HepG2 (cell line): ENCODE data around the gene DLG2. TPM values are rescaled to one million over a fixed set of nuclear protein-coding genes. Genes with fewer than 3 reads are reported as not detected.
A peak's percentile ranks its signal among the peaks of the same experiment; 100 is the strongest.

Source experiments
- ATAC-seq: fragments of 200-7000 bp; cut with Tn5 transposase; 3 replicates; pipeline ENCODE4 v1.9.1; 2020; ENCODE audit warnings: mild to moderate bottlenecking, moderate library complexity
- BruUV-seq: library from RNA; stranded (reverse); fragments of 400-500 nt; replicated peaks from 2 replicates; lab custom pipeline; 2021; lab: Mats Ljungman, UMichigan
- CTCF ChIA-PET: fragments of 300-600 bp; formaldehyde crosslinking; extraction: SDS; loops from one replicate; lab custom pipeline; 2021; ENCODE audit warnings: low total read pairs, inconsistent platforms, low intra/inter-chr PET ratio; lab: Yijun Ruan, JAX
- POLR2A ChIA-PET: fragments of 350-600 bp; sonication (Branson Sonifier 250); formaldehyde crosslinking; loops from one replicate; lab custom pipeline; 2020; ENCODE audit warnings: antibody characterized with exemption, inconsistent platforms; lab: Yijun Ruan, JAX
- DNase-seq: peaks from one replicate; pipeline ENCODE4 v3.0.0-alpha.2; 2015; ENCODE audit warnings: low spot score
- FAIRE-seq: peaks from 3 replicates; lab custom pipeline; 2011; peaks lifted over from hg19 to GRCh38; lab: Jason Lieb, UNC
- H2AFZ ChIP-seq: one replicate; pipeline ENCODE4 v1.6.1; 2011; ENCODE audit warnings: low read length, inconsistent platforms
- H3K27ac ChIP-seq: fragments of 300-600 bp; 3 replicates; pipeline ENCODE4 v1.8.0; 2011; ENCODE audit warnings: mixed run types, mild to moderate bottlenecking, mixed read lengths, low read length, inconsistent platforms; ENCODE audit not compliant: insufficient read depth; ENCODE audit errors: extremely low read length
- H3K27me3 ChIP-seq, 2 experiments: fragments of 200-600 bp in 1 of 2; 2 replicates in 1 of 2; 3 replicates in 1 of 2; pipeline versions ENCODE4 v1.6.0 to v1.8.0; 2011; ENCODE audit warnings: low read length in 2 of 2, mild to moderate bottlenecking in 2 of 2, moderate library complexity in 2 of 2, inconsistent platforms in 1 of 2; ENCODE audit not compliant: insufficient read depth in 2 of 2, control insufficient read depth in 1 of 2
- H3K36me3 ChIP-seq, 2 experiments: fragments of 200-600 bp in 1 of 2; replicated peaks in 1 of 2; 2 replicates in 1 of 2; 3 replicates in 1 of 2; pipeline versions ENCODE4 v1.5.1 to v1.8.0; 2011; ENCODE audit warnings: low read length in 2 of 2, inconsistent platforms in 1 of 2; ENCODE audit not compliant: insufficient read depth in 2 of 2, control insufficient read depth in 1 of 2
- H3K4me1 ChIP-seq: 2 replicates; pipeline ENCODE4 v1.5.1; 2012; ENCODE audit warnings: low read length, inconsistent platforms; ENCODE audit not compliant: insufficient read depth
- H3K4me2 ChIP-seq: 2 replicates; pipeline ENCODE4 v1.6.0; 2011; ENCODE audit warnings: low read depth, low read length, inconsistent platforms
- H3K4me3 ChIP-seq, 3 experiments: fragments of 200-600 bp in 1 of 3; sonication (generic), shearing (Covaris generic) in 1 of 3; replicated peaks in 1 of 3; 2 replicates each; pipeline ENCODE4 v1.5.1; 2011 to 2016; ENCODE audit warnings: low read length in 3 of 3, inconsistent platforms in 2 of 3, low read depth in 2 of 3, mild to moderate bottlenecking in 2 of 3, control low read depth in 1 of 3, mixed read lengths in 1 of 3; ENCODE audit not compliant: insufficient read depth in 1 of 3
- H3K79me2 ChIP-seq: one replicate; pipeline ENCODE4 v1.6.1; 2011; ENCODE audit warnings: low read length, inconsistent platforms; ENCODE audit not compliant: insufficient read depth
- H3K9ac ChIP-seq: 2 replicates; pipeline ENCODE4 v1.6.0; 2011; ENCODE audit warnings: mild to moderate bottlenecking, low read depth, low read length, inconsistent platforms; ENCODE audit not compliant: insufficient read depth
- H3K9me3 ChIP-seq: 2 replicates; pipeline ENCODE4 v1.5.1; 2012; ENCODE audit warnings: mild to moderate bottlenecking, low read length
- H4K20me1 ChIP-seq: 2 replicates; pipeline ENCODE4 v1.6.0; 2011; ENCODE audit warnings: inconsistent platforms, mild to moderate bottlenecking, low read length, moderate library complexity; ENCODE audit not compliant: insufficient read depth
- AHDC1 ChIP-seq: sonication (generic); formaldehyde crosslinking; IDR thresholded peaks from 2 replicates; pipeline ENCODE4 v1.5.1; 2020; ENCODE audit warnings: mild to moderate bottlenecking, missing genetic modification reagents, borderline replicate concordance
- DBP ChIP-seq: sonication (generic); formaldehyde crosslinking; IDR thresholded peaks from 2 replicates; pipeline ENCODE4 v1.4.0; 2020; ENCODE audit warnings: missing genetic modification reagents; ENCODE audit errors: not compliant biosample characterization
- GATAD1 ChIP-seq: IDR thresholded peaks from 2 replicates; pipeline ENCODE4 v1.6.1; 2016; ENCODE audit warnings: missing genetic modification reagents, missing compliant biosample characterization
- JDP2 ChIP-seq: sonication (generic); formaldehyde crosslinking; IDR thresholded peaks from 2 replicates; pipeline ENCODE4 v1.8.1; 2022; ENCODE audit warnings: missing genetic modification reagents, borderline replicate concordance
- MIER2 ChIP-seq: IDR thresholded peaks from 2 replicates; pipeline ENCODE4 v1.6.1; 2016; ENCODE audit warnings: missing biosample characterization, missing genetic modification reagents
- MNT ChIP-seq: fragments of 450-650 bp; IDR thresholded peaks from 2 replicates; pipeline ENCODE4 v1.6.1; 2016
- REPIN1 ChIP-seq: sonication (generic); formaldehyde crosslinking; IDR thresholded peaks from 2 replicates; pipeline ENCODE4 v1.8.0; 2022; ENCODE audit warnings: missing genetic modification reagents, low read depth, mild to moderate bottlenecking, borderline replicate concordance
- SKI ChIP-seq: fragments of 450-650 bp; IDR thresholded peaks from one replicate; pipeline ENCODE4 v1.6.1; 2018; ENCODE audit warnings: mild to moderate bottlenecking; ENCODE audit not compliant: partially characterized antibody
- ZBTB3 ChIP-seq: sonication (generic); formaldehyde crosslinking; IDR thresholded peaks from 2 replicates; pipeline ENCODE4 v1.4.0; 2020; ENCODE audit warnings: low read depth, mild to moderate bottlenecking, moderate library complexity, missing genetic modification reagents, borderline replicate concordance
- ZNF296 ChIP-seq: sonication (generic); formaldehyde crosslinking; conservative IDR thresholded peaks from 2 replicates; pipeline ENCODE4 v1.5.0; 2020; ENCODE audit warnings: mild to moderate bottlenecking, missing genetic modification reagents
- ZNF720 ChIP-seq: sonication (generic); formaldehyde crosslinking; IDR thresholded peaks from 2 replicates; pipeline ENCODE4 v1.4.0; 2020; ENCODE audit warnings: missing genetic modification reagents
- WGBS: methylation state at CpG from one replicate; pipeline ENCODE4 v1.1.6; 2017; ENCODE audit warnings: low lambda C conversion rate; 5-methylcytosine and 5-hydroxymethylcytosine counted together
- in situ Hi-C: cut with HindIII; loops from 2 replicates; pipeline ENCODE4 v1.10.0; 2017; ENCODE audit warnings: low pct_unique_long_range_greater_than_20kb; ENCODE audit not compliant: extremely low pct_ligation_motif_present
- intact Hi-C: fragments of 100-400 bp; cut with micrococcal nuclease; formaldehyde crosslinking; loops from one replicate; pipeline ENCODE4 v1.10.0; 2022; ENCODE audit not compliant: unreplicated experiment
- polyA plus RNA-seq, 8 experiments: library from polyadenylated mRNA; depleted of rRNA in 3 of 8; stranded (reverse) in 7 of 8; unstranded in 1 of 8; fragments of >200 nt; fragmentation: Illumina TruSeq in 4 of 8; extraction: Trizol in 4 of 8; gene quantifications; 2 replicates each; pipeline versions ENCODE4 v1.2.1 to v1.2.3, GENCODE V29; 2011 to 2016; ENCODE audit warnings: low read depth in 4 of 8, missing spikeins in 1 of 8, mixed read lengths in 1 of 8; ENCODE audit not compliant: insufficient read depth in 1 of 8
- total RNA-seq, 5 experiments: library from RNA; depleted of rRNA; stranded (reverse); fragments of >200 nt; fragmentation: Illumina TruSeq; extraction: Trizol; gene quantifications; 2 replicates each; pipeline ENCODE4 v1.2.3, GENCODE V29; 2016; ENCODE audit warnings: low read depth in 1 of 5

The DLG2 gene
- total and polyA plus RNA-seq, 2 of the 13 experiments (the other 11 are each of a cell fraction or from before 2014, with no cell fraction given) = 0.46 to 1.0 TPM

- peak; percentile 65 for TF ChIP-seq MNT
- no peak for TF ChIP-seq SKI
- TF ChIP-seq, all 625 proteins: peak for 1
- intact Hi-C loops = no loop called here
- H3K4me3 ChIP-seq = no peak overlapping the region
- no peak for DNase-seq
- no peak overlapping the region for H3K4me2 ChIP-seq
- CTCF ChIA-PET = no interaction called here
- in situ Hi-C loops = no loop called here
- H3K27me3 ChIP-seq = no peaks in the 10 kb centered on the region
- ATAC-seq = no peak
- no peak overlapping the region for H3K27ac ChIP-seq
- H2AFZ ChIP-seq = no peak overlapping the region
- H3K9me3 ChIP-seq = no peaks in the 10 kb centered on the region
- H4K20me1 ChIP-seq = no peaks in the 10 kb centered on the region
- no peak overlapping the region for H3K9ac ChIP-seq
- no peak for FAIRE-seq
- no peaks in the 10 kb centered on the region for H3K4me1 ChIP-seq
- no peaks in the 10 kb centered on the region for H3K79me2 ChIP-seq
- whole genome bisulfite sequencing = 3% methylated on average over 2 of the region's 3 CpGs
- H3K36me3 ChIP-seq = no peaks in the 10 kb centered on the region
- POLR2A ChIA-PET = no interaction called here
- no TSS peak for BruUV-seq
Measured at GRCh38 chr11:85263328-85263727, 363.8 kb downstream of the DLG2 start.

DNA sequence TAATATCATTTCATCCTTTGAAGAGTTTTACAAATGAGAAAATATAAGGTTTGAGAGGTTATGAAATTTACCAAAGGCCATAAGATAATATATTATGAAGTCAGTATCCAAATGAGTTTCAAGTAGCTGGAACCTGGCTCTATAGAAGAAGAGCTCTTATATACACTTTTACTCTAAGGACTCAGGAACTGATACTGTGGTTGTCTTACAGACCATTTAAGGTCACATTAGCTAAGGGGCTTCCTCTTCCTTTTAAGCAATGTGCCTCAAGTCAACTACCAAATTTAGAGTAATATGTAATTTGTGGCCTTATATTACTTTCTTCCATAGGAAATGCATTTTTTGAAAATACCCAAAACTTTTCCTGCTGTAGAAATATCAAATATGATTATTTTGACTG lies 369.3 kb downstream of the DLG2 start:
- ChIA-PET CTCF (no interaction called here), POLR2A (no interaction called here)
- H4K20me1 ChIP-seq = no peaks in the 10 kb centered on the region
- BruUV-seq = no TSS peak
- ATAC-seq (no peak), DNase-seq (no peak), FAIRE-seq (no peak)
- no peak overlapping the region for H3K27ac ChIP-seq
- H3K9ac ChIP-seq = no peak overlapping the region
- H3K79me2 ChIP-seq = no peaks in the 10 kb centered on the region
- no peaks in the 10 kb centered on the region for H3K4me1 ChIP-seq
- in situ Hi-C loops (no loop called here), intact Hi-C loops (no loop called here)
- H3K9me3 ChIP-seq = no peaks in the 10 kb centered on the region
- no peaks in the 10 kb centered on the region for H3K36me3 ChIP-seq
- H2AFZ ChIP-seq = no peak overlapping the region
- no peak overlapping the region for H3K4me2 ChIP-seq
- H3K27me3 ChIP-seq = no peaks in the 10 kb centered on the region
- H3K4me3 ChIP-seq = no peak overlapping the region
- no peak for TF ChIP-seq ZNF296
- no peak for TF ChIP-seq DBP
- no peak for TF ChIP-seq MIER2 (CRISPR knock-in tag)
- no peak for TF ChIP-seq AHDC1
- TF ChIP-seq ZBTB3 (CRISPR knock-in tag) = no peak
- TF ChIP-seq ZNF720 (CRISPR knock-in tag) = no peak
- no peak for TF ChIP-seq REPIN1 (CRISPR knock-in tag)
- TF ChIP-seq JDP2 (CRISPR knock-in tag) = no peak
- TF ChIP-seq GATAD1 (CRISPR knock-in tag) = no peak
